Natural killer cell (primary cell): ENCODE measurements around the gene TLE1. TPM values are rescaled to one million over a fixed set of nuclear protein-coding genes. Genes with fewer than 3 reads are reported as not detected.

Experiments used
- ATAC-seq, 3 donors: fragments of 150-1000 bp in 2 of 3; fragments of 200-7000 bp in 1 of 3; cut with Tn5 transposase; 1 replicate in 1 of 3; 2 replicates in 2 of 3; pipeline ENCODE4 v1.10.0; 2021; ENCODE audit warnings: mild to moderate bottlenecking in 2 of 3, moderate library complexity in 2 of 3
- DNase-seq, 2 donors: peaks; one replicate each; pipeline versions ENCODE4 v3.0.0 to v3.0.0-alpha.2; 2013 to 2021; ENCODE audit warnings: mixed read lengths in 1 of 2
- H3K27ac ChIP-seq: one replicate; pipeline ENCODE4 v1.5.1; 2013; ENCODE audit warnings: mild to moderate bottlenecking, low read length
- H3K27me3 ChIP-seq: one replicate; pipeline ENCODE4 v1.6.1; 2013; ENCODE audit warnings: low read length; ENCODE audit not compliant: control insufficient read depth, insufficient read depth
- H3K36me3 ChIP-seq: one replicate; pipeline ENCODE4 v1.6.1; 2013; ENCODE audit warnings: low read length; ENCODE audit not compliant: control insufficient read depth, insufficient read depth
- H3K4me1 ChIP-seq: one replicate; pipeline ENCODE4 v1.6.1; 2013; ENCODE audit warnings: low read length; ENCODE audit not compliant: control insufficient read depth, insufficient read depth
- H3K4me3 ChIP-seq: one replicate; pipeline ENCODE4 v1.5.1; 2013; ENCODE audit warnings: low read length
- H3K9me3 ChIP-seq: one replicate; pipeline ENCODE4 v1.6.1; 2013; ENCODE audit warnings: low read length; ENCODE audit not compliant: control insufficient read depth, insufficient read depth
- H3K27ac Mint-ChIP-seq, 2 donors: one replicate each; pipeline ENCODE4 v1.8.0; 2022; ENCODE audit warnings: mild to moderate bottlenecking in 2 of 2, mixed read lengths in 2 of 2, moderate library complexity in 1 of 2
- H3K27me3 Mint-ChIP-seq, 2 donors: one replicate each; pipeline ENCODE4 v1.8.0; 2022; ENCODE audit warnings: low read depth in 2 of 2, mixed read lengths in 2 of 2
- H3K36me3 Mint-ChIP-seq: one replicate; pipeline ENCODE4 v1.8.0; 2022; ENCODE audit warnings: mixed read lengths
- H3K4me1 Mint-ChIP-seq, 2 donors: one replicate each; pipeline ENCODE4 v1.8.0; 2022; ENCODE audit warnings: mixed read lengths in 2 of 2
- H3K4me3 Mint-ChIP-seq: one replicate; pipeline ENCODE4 v1.8.0; 2022; ENCODE audit warnings: mild to moderate bottlenecking, moderate library complexity, mixed read lengths
- H3K9me3 Mint-ChIP-seq, 2 donors: one replicate each; pipeline ENCODE4 v1.8.0; 2022; ENCODE audit warnings: mixed read lengths in 2 of 2
- WGBS: methylation state at CpG from one replicate; pipeline ENCODE4 v1.1.7; 2013; ENCODE audit warnings: missing lambda C conversion rate; ENCODE audit not compliant: insufficient coverage; 5-methylcytosine and 5-hydroxymethylcytosine counted together
- intact Hi-C: fragments of 100-400 bp; cut with micrococcal nuclease; formaldehyde crosslinking; loops from one replicate; pipeline ENCODE4 v1.14.2; 2022
- total RNA-seq, 4 donors: library from RNA; stranded (reverse); fragments of 120-200 nt in 1 of 4; gene quantifications; one replicate each; pipeline versions ENCODE4 v1.2.3 to v1.2.4, GENCODE V29; 2013 to 2022
- TF ChIP-seq, protein P1 (sequence below): fragments of 200-600 bp; IDR thresholded peaks from one replicate; pipeline ENCODE4 v1.8.0; 2022; ENCODE audit warnings: antibody characterized with exemption

TLE1 gene
- total RNA-seq, 3 donors from 2014 or later (not counting 1 experiment from before 2014, with no cell fraction given) = 38.8 to 58.9 (median 44.5) TPM

DNA sequence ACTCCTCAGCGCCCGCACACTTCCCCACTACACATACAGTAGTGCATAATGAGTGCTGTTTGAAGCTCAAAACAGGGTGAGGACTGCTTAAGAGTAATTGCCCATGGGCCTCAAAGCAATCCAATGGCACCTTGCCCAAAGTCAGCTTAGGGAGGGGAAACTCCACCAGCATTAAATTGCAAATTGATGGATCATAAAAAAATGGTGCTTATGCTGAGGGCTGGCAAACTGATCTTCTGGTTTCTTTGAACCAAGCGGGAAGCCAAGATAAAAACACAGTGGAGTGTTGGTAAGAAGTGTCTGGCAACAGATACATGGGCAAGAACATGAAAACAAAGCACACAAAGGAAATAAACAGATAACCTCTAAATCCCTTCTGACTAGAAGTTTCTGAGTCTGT, 28.0 kb downstream of the TLE1 start:
- H3K27me3 Mint-ChIP-seq = no peaks in the 10 kb centered on the region
- H3K27ac Mint-ChIP-seq = peak overlapping the region in 1 of 2 donors; percentile 31
- DNase-seq = no peak
- H3K4me1 Mint-ChIP-seq = peaks cover 56 to 60% of the 10 kb centered on the region in 2 donors
- no peaks in the 10 kb centered on the region for H3K27me3 ChIP-seq
- H3K9me3 Mint-ChIP-seq = no peaks in the 10 kb centered on the region
- intact Hi-C loops = no loop called here
- no peak overlapping the region for H3K27ac ChIP-seq
- no peaks in the 10 kb centered on the region for H3K36me3 Mint-ChIP-seq
- TF ChIP-seq, protein P1, sequence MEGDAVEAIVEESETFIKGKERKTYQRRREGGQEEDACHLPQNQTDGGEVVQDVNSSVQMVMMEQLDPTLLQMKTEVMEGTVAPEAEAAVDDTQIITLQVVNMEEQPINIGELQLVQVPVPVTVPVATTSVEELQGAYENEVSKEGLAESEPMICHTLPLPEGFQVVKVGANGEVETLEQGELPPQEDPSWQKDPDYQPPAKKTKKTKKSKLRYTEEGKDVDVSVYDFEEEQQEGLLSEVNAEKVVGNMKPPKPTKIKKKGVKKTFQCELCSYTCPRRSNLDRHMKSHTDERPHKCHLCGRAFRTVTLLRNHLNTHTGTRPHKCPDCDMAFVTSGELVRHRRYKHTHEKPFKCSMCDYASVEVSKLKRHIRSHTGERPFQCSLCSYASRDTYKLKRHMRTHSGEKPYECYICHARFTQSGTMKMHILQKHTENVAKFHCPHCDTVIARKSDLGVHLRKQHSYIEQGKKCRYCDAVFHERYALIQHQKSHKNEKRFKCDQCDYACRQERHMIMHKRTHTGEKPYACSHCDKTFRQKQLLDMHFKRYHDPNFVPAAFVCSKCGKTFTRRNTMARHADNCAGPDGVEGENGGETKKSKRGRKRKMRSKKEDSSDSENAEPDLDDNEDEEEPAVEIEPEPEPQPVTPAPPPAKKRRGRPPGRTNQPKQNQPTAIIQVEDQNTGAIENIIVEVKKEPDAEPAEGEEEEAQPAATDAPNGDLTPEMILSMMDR = no peak
- H3K9me3 ChIP-seq = no peaks in the 10 kb centered on the region
- no peaks in the 10 kb centered on the region for H3K36me3 ChIP-seq
- 94% methylated on average over 2 of the region's 3 CpGs for WGBS
- H3K4me3 Mint-ChIP-seq = no peak overlapping the region
- no peak for ATAC-seq
- H3K4me3 ChIP-seq = no peak overlapping the region
- peaks cover 3% of the 10 kb centered on the region for H3K4me1 ChIP-seq

DNA sequence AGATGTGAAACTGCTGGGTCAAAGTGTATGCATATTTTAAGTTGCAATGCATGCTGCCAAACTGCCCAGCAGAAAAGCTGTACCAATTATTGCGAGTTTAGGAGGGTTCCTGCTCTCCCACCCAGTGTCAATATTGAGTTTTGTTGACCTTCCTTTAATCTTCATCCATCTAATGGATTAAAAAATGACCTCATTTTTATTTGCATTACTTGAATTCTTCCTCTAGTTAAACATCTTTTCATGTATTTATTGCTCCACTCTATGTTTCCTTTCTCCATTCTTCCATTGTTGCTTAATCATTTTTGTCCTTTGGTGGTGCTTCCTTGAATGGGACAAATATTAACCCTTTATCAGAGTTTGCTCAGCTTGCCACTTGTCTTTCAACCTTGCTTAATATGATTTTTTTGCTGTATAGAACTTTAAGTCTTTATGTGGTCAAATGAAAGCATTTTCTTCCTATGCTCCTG, 32.4 kb downstream of the TLE1 start:
- H3K27ac Mint-ChIP-seq = no peak overlapping the region
- Histone ChIP-seq H3K36me3 (no peaks in the 10 kb centered on the region), H3K4me3 (no peak overlapping the region), H3K27ac (no peak overlapping the region), H3K4me1 (peaks cover 3% of the 10 kb centered on the region), H3K9me3 (no peaks in the 10 kb centered on the region), H3K27me3 (no peaks in the 10 kb centered on the region)
- H3K36me3 Mint-ChIP-seq = no peaks in the 10 kb centered on the region
- TF ChIP-seq, protein P1 = no peak
- H3K27me3 Mint-ChIP-seq = no peaks in the 10 kb centered on the region
- H3K4me3 Mint-ChIP-seq = no peak overlapping the region
- peaks cover 58 to 65% of the 10 kb centered on the region in 2 donors for H3K4me1 Mint-ChIP-seq
- WGBS = 84% methylated on average over 1 of the region's 1 CpG
- ATAC-seq = no peak
- intact Hi-C loops = no loop called here
- no peak for DNase-seq
- H3K9me3 Mint-ChIP-seq = no peaks in the 10 kb centered on the region

DNA sequence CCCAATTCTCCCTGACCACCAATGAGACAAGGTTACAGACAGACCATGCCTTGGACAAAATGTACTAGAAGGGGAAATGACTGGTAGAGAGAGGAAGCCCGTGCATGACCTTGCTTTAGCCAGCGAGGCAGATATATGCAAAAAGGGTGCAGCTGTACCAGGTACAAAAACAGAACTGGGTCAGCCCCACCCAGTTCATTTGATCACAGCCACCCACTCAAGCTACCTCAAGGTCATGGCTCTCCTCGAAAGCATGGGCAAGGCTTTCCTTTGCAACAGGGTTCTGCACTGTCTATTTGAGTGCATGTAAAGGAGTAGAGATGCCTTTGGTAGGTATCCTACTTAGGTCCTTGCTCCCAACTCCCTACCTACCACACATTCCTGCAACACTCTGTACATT, 33.3 kb downstream of the TLE1 start:
- Mint-ChIP-seq H3K36me3 (no peaks in the 10 kb centered on the region), H3K4me1 (peaks cover 55 to 61% of the 10 kb centered on the region in 2 donors), H3K4me3 (no peak overlapping the region), H3K9me3 (no peaks in the 10 kb centered on the region), H3K27me3 (no peaks in the 10 kb centered on the region), H3K27ac (peak overlapping the region; percentile 33 to 65)
- Histone ChIP-seq H3K27me3 (no peaks in the 10 kb centered on the region), H3K9me3 (no peaks in the 10 kb centered on the region), H3K36me3 (peaks cover 6% of the 10 kb centered on the region), H3K4me1 (peaks cover 3% of the 10 kb centered on the region), H3K4me3 (no peak overlapping the region), H3K27ac (peak overlapping the region; percentile 46)
- peak in 1 of 2 donors; percentile 2 for DNase-seq
- ATAC-seq = peak in 2 of 3 donors; percentile 61 to 68
- WGBS = 9% methylated on average over 2 of the region's 3 CpGs
- TF ChIP-seq, protein P1 = no peak
- intact Hi-C loops = no loop called here

DNA sequence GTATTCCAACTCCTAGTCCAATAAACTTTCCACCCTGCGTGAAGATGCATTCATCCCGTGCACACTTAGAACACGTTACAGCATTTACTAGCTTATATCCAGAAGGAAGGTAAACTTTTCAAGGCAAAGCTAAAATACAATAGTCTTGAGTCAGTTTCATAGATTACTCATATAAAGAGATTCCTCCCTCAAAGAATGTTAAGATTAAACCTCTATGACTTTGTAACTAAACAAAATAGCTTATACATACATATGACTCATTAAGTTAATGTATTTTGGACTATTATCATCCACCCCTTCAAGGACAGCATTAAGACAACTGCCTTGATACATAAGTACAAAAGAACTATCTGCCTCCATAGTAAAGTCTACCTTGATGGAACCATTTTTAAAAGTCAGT, 36.1 kb downstream of the TLE1 start:
- H3K9me3 ChIP-seq = no peaks in the 10 kb centered on the region
- no peaks in the 10 kb centered on the region for H3K27me3 Mint-ChIP-seq
- H3K4me1 ChIP-seq = peaks cover 3% of the 10 kb centered on the region
- no peak overlapping the region for H3K4me3 ChIP-seq
- peaks cover 40 to 60% of the 10 kb centered on the region in 2 donors for H3K4me1 Mint-ChIP-seq
- DNase-seq = no peak
- no peaks in the 10 kb centered on the region for H3K27me3 ChIP-seq
- TF ChIP-seq, protein P1 = no peak
- intact Hi-C loops = no loop called here
- peaks cover 11% of the 10 kb centered on the region for H3K36me3 ChIP-seq
- no peak overlapping the region for H3K27ac ChIP-seq
- peaks cover 9% of the 10 kb centered on the region for H3K36me3 Mint-ChIP-seq
- H3K27ac Mint-ChIP-seq = peak overlapping the region; percentile 46 to 62
- WGBS = 96% methylated on average over 3 of the region's 3 CpGs
- no peak for ATAC-seq
- H3K9me3 Mint-ChIP-seq = no peaks in the 10 kb centered on the region
- no peak overlapping the region for H3K4me3 Mint-ChIP-seq
